ENCODE data around the gene ZDHHC22. TPM values are rescaled to one million over a fixed set of nuclear protein-coding genes. Genes with fewer than 3 reads are reported as not detected.
A peak's percentile ranks its signal among the peaks of the same experiment; 100 is the strongest.

ZDHHC22 gene
- polyA plus RNA-seq, 3 donors = not detected

DNA sequence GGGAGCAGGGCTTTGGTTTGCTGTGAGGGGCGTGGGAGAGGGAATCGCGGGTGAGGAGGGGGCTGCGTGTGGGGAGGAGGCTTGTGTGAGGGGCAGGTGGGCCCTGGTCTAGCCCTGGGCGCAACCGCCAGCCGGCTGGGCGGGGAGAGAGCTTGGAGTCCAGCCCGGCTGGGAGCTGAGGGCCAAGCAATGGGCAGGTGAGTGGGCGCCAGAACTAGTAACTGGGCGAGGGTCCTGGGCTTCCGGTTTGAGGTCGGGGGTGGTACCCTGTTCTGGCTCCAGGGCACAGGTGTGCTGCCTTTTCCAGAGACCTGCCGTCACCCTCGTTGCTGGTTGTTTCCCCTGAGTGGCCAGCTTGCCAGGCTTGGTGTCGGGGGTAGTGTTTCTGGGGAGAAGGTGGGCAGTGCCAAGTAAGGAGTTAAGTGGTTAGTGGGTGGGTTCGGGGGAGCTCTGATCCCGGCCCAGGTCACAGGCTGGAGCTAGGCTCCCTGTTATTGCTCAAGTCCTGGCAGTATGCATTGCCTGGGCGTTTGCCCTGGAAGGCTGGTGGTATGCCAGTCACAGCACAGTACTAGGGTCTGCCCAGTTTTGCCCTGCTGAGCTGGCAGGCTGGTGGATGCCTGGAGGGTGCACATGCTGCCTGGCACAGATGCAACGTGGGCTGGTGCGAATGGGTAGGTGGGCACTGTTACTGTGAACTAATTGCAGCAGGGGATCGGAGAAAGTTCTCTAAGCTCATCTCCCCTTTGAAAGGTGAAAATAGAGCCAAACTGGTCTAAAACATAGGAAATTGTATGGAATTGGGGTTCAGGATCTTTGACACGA is 42.9 kb downstream of the ZDHHC22 start:
- Mint-ChIP-seq H3K27me3 (ENCODE audit: low read depth in 3 of 3) (peaks cover 0 to 2% (median 1%) of the 10 kb centered on the region in 3 donors), H3K4me3 (peak overlapping the region; percentile 87 to 94), H3K27ac (peak overlapping the region; percentile 92 to 98 (median 95)), H3K36me3 (peaks cover under 1 to 1% of the 10 kb centered on the region in 2 donors), H3K4me1 (peaks cover 28% of the 10 kb centered on the region), H3K9me3 (no peaks in the 10 kb centered on the region)
- Histone ChIP-seq H3K4me1 (ENCODE audit: control insufficient read depth in 1 of 2, insufficient read depth in 2 of 2, low read length in 2 of 2) (peaks cover 24 to 29% of the 10 kb centered on the region in 2 donors), H3K4me2 (replicated peaks; ENCODE audit: extremely low read depth, low read length, poor library complexity, severe bottlenecking) (peak overlapping the region; percentile 88), H3K9me3 (replicated peaks in 1 of 2; ENCODE audit: control insufficient read depth in 1 of 2, insufficient read depth in 1 of 2, low read length in 2 of 2) (no peaks in the 10 kb centered on the region), H2AFZ (ENCODE audit: insufficient read depth, low read depth, low read length, poor library complexity, severe bottlenecking) (peak overlapping the region; percentile 95), H3K79me2 (ENCODE audit: insufficient read depth, low read length) (peaks cover 9% of the 10 kb centered on the region), H3K4me3 (replicated peaks in 1 of 3; ENCODE audit: low read depth in 2 of 3, low read length in 3 of 3) (peak overlapping the region; percentile 61 to 91 (median 64)), H3K27me3 (ENCODE audit: control insufficient read depth in 2 of 2, insufficient read depth in 2 of 2, low read length in 2 of 2) (no peaks in the 10 kb centered on the region), H3K27ac (ENCODE audit: low read depth in 1 of 2, low read length in 2 of 2) (peak overlapping the region; percentile 71 to 96), H3K9ac (ENCODE audit: insufficient read depth, low read length, poor library complexity, severe bottlenecking) (peak overlapping the region; percentile 89), H3K36me3 (replicated peaks in 1 of 2; ENCODE audit: control insufficient read depth in 1 of 2, insufficient read depth in 2 of 2, low read length in 2 of 2) (no peaks in the 10 kb centered on the region), H4K20me1 (ENCODE audit: insufficient read depth, low read length) (no peaks in the 10 kb centered on the region)
- DNase-seq = peak in 1 of 3 donors; percentile 18
- TF ChIP-seq, protein P1, sequence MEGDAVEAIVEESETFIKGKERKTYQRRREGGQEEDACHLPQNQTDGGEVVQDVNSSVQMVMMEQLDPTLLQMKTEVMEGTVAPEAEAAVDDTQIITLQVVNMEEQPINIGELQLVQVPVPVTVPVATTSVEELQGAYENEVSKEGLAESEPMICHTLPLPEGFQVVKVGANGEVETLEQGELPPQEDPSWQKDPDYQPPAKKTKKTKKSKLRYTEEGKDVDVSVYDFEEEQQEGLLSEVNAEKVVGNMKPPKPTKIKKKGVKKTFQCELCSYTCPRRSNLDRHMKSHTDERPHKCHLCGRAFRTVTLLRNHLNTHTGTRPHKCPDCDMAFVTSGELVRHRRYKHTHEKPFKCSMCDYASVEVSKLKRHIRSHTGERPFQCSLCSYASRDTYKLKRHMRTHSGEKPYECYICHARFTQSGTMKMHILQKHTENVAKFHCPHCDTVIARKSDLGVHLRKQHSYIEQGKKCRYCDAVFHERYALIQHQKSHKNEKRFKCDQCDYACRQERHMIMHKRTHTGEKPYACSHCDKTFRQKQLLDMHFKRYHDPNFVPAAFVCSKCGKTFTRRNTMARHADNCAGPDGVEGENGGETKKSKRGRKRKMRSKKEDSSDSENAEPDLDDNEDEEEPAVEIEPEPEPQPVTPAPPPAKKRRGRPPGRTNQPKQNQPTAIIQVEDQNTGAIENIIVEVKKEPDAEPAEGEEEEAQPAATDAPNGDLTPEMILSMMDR (IDR thresholded peaks at IDR 0.05) = no peak
- under 1% methylated on average over 19 of the region's 23 CpGs for WGBS (ENCODE audit: insufficient coverage)
- intact Hi-C loops (cut with micrococcal nuclease) = loop anchor here (5.0 to 10.0 kb wide), 4 partner anchors 136 to 386 kb away; no protein-coding TSS in a partner anchor

GRCh38 chr14:77097700-77098528 is 43.7 kb downstream of the ZDHHC22 start, which contains the start of gene CIPC:
CIPC (plus strand) TSS chr14:77098258; CDS start chr14:77105709, 7,451 bp downstream.
- TF ChIP-seq, protein P1 (IDR thresholded peaks at IDR 0.05) = no peak
- Histone ChIP-seq H3K9me3 (replicated peaks in 1 of 2; ENCODE audit: control insufficient read depth in 1 of 2, insufficient read depth in 1 of 2, low read length in 2 of 2) (no peaks in the 10 kb centered on the region), H3K36me3 (replicated peaks in 1 of 2; ENCODE audit: control insufficient read depth in 1 of 2, insufficient read depth in 2 of 2, low read length in 2 of 2) (no peaks in the 10 kb centered on the region), H3K27me3 (ENCODE audit: control insufficient read depth in 2 of 2, insufficient read depth in 2 of 2, low read length in 2 of 2) (no peaks in the 10 kb centered on the region), H3K4me1 (ENCODE audit: control insufficient read depth in 1 of 2, insufficient read depth in 2 of 2, low read length in 2 of 2) (peaks cover 24 to 29% of the 10 kb centered on the region in 2 donors), H4K20me1 (ENCODE audit: insufficient read depth, low read length) (no peaks in the 10 kb centered on the region), H3K4me3 (replicated peaks in 1 of 3; ENCODE audit: low read depth in 2 of 3, low read length in 3 of 3) (peak within 1 kb of the TSS; percentile 61 to 91 (median 64)), H3K79me2 (ENCODE audit: insufficient read depth, low read length) (peaks cover 9% of the 10 kb centered on the region), H3K27ac (ENCODE audit: low read depth in 1 of 2, low read length in 2 of 2) (peak within 1 kb of the TSS; percentile 90 to 96), H3K4me2 (replicated peaks; ENCODE audit: extremely low read depth, low read length, poor library complexity, severe bottlenecking) (peak within 1 kb of the TSS; percentile 88), H3K9ac (ENCODE audit: insufficient read depth, low read length, poor library complexity, severe bottlenecking) (peak within 1 kb of the TSS; percentile 89), H2AFZ (ENCODE audit: insufficient read depth, low read depth, low read length, poor library complexity, severe bottlenecking) (peak within 1 kb of the TSS; percentile 95)
- intact Hi-C loops (cut with micrococcal nuclease) = loop anchor here (5.0 to 10.0 kb wide), 4 partner anchors 136 to 386 kb away; no protein-coding TSS in a partner anchor
- Mint-ChIP-seq H3K9me3 (no peaks in the 10 kb centered on the region), H3K4me3 (peak within 1 kb of the TSS; percentile 87 to 94), H3K36me3 (no peaks in the 10 kb centered on the region), H3K27me3 (ENCODE audit: low read depth in 3 of 3) (peaks cover 0 to 2% (median 1%) of the 10 kb centered on the region in 3 donors), H3K27ac (peak within 1 kb of the TSS; percentile 94 to 98 (median 97)), H3K4me1 (peaks cover 28% of the 10 kb centered on the region)
- DNase-seq = peak; percentile 99 to 100 (median 99)
- WGBS (ENCODE audit: insufficient coverage) = under 1% methylated on average over 87 of the region's 87 CpGs

Measured in CD14-positive monocyte (primary cell).